Measurements from ENCODE around the gene MOB3A.

DNA sequence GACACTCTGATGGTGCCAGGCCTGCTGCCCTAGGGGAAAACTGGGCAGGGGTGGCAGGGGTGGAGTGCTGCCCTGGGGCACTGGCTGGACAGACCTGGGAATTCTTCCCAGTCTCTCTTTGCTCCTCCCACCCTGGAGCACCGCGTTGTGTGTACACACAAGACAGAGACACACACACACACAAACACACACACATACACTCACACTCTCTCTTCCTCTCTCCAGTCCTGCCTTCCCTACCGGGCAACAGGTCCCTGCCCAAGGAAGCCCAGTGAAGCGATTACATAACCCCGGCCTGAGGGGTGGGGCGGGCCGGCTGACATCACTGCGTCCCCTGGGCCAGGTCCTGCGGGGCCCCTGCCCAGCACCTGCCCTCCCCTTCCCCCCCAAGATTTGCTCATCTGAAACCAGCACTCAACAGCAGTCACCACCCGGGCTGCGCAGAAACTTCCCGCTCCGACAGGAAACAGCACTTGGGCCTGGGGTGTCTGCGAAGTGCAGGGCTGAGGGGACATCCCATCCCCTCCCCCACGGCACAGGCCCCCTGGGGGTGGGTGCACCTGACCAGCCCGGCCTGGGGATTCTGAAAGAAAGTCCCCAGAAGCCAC lies 46.3 kb downstream of the MOB3A start:
- TF ChIP-seq CSDC2 (CRISPR knock-in tag; IDR thresholded peaks at IDR 0.05) (no peak), ZC3H10 (CRISPR knock-in tag; IDR thresholded peaks at IDR 0.05) (no peak), GLIS3 (CRISPR knock-in tag; IDR thresholded peaks at IDR 0.05) (no peak), ZNF565 (CRISPR knock-in tag; conservative IDR thresholded peaks at IDR 0.05; ENCODE audit: low read depth) (no peak), ZFP3 (CRISPR knock-in tag; IDR thresholded peaks at IDR 0.05) (no peak), ISL1 (CRISPR knock-in tag; IDR thresholded peaks at IDR 0.05) (no peak)
- TF ChIP-seq, protein P1, sequence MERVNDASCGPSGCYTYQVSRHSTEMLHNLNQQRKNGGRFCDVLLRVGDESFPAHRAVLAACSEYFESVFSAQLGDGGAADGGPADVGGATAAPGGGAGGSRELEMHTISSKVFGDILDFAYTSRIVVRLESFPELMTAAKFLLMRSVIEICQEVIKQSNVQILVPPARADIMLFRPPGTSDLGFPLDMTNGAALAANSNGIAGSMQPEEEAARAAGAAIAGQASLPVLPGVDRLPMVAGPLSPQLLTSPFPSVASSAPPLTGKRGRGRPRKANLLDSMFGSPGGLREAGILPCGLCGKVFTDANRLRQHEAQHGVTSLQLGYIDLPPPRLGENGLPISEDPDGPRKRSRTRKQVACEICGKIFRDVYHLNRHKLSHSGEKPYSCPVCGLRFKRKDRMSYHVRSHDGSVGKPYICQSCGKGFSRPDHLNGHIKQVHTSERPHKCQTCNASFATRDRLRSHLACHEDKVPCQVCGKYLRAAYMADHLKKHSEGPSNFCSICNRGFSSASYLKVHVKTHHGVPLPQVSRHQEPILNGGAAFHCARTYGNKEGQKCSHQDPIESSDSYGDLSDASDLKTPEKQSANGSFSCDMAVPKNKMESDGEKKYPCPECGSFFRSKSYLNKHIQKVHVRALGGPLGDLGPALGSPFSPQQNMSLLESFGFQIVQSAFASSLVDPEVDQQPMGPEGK (CRISPR knock-in tag; IDR thresholded peaks at IDR 0.05; ENCODE audit: borderline replicate concordance): no peak
- TF ChIP-seq, protein P2, sequence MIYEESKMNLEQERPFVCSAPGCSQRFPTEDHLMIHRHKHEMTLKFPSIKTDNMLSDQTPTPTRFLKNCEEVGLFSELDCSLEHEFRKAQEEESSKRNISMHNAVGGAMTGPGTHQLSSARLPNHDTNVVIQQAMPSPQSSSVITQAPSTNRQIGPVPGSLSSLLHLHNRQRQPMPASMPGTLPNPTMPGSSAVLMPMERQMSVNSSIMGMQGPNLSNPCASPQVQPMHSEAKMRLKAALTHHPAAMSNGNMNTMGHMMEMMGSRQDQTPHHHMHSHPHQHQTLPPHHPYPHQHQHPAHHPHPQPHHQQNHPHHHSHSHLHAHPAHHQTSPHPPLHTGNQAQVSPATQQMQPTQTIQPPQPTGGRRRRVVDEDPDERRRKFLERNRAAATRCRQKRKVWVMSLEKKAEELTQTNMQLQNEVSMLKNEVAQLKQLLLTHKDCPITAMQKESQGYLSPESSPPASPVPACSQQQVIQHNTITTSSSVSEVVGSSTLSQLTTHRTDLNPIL (CRISPR knock-in tag; IDR thresholded peaks at IDR 0.05; ENCODE audit: low read depth): no peak
- TF ChIP-seq, protein P3, sequence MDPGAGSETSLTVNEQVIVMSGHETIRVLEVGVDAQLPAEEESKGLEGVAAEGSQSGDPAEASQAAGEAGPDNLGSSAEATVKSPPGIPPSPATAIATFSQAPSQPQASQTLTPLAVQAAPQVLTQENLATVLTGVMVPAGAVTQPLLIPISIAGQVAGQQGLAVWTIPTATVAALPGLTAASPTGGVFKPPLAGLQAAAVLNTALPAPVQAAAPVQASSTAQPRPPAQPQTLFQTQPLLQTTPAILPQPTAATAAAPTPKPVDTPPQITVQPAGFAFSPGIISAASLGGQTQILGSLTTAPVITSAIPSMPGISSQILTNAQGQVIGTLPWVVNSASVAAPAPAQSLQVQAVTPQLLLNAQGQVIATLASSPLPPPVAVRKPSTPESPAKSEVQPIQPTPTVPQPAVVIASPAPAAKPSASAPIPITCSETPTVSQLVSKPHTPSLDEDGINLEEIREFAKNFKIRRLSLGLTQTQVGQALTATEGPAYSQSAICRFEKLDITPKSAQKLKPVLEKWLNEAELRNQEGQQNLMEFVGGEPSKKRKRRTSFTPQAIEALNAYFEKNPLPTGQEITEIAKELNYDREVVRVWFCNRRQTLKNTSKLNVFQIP (CRISPR knock-in tag; IDR thresholded peaks at IDR 0.05; ENCODE audit: borderline replicate concordance, low read depth): no peak

Measured in SK-N-SH treated with all-trans-retinoic acid at 6 μM for 48 hours (cell line).